ENCODE results near the gene C2CD2L.

DNA sequence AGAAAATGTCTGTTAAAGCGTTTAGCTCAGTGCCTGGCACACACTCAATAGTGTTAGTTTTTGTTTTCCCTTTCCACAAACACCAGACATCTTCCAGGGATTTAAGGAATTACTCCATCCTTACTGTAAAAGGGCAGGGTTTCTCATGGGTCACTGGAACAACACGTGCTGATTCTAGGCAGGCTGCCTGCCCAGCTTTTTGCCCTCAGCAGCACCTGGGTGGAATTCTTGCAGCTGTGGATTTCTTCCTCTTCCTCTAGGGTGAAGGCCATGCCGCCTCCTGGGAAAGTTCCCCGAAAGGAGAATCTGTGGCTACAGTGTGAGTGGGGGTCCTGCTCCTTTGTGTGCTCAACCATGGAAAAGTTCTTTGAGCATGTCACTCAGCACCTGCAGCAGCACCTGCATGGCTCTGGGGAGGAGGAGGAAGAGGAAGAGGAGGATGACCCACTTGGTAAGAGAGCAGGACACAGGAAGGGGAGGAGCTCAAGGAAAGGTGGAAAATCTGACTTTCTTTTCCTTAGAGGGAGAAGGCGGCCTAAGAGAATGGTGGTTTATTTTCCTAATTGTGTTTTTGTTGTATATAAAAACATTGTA lies 19.6 kb downstream of the C2CD2L start:
- TF ChIP-seq POLR2A (IDR thresholded peaks at IDR 0.05) (no peak), POLR2AphosphoS5 (IDR thresholded peaks at IDR 0.05) (no peak)
- TF ChIP-seq, protein P1, sequence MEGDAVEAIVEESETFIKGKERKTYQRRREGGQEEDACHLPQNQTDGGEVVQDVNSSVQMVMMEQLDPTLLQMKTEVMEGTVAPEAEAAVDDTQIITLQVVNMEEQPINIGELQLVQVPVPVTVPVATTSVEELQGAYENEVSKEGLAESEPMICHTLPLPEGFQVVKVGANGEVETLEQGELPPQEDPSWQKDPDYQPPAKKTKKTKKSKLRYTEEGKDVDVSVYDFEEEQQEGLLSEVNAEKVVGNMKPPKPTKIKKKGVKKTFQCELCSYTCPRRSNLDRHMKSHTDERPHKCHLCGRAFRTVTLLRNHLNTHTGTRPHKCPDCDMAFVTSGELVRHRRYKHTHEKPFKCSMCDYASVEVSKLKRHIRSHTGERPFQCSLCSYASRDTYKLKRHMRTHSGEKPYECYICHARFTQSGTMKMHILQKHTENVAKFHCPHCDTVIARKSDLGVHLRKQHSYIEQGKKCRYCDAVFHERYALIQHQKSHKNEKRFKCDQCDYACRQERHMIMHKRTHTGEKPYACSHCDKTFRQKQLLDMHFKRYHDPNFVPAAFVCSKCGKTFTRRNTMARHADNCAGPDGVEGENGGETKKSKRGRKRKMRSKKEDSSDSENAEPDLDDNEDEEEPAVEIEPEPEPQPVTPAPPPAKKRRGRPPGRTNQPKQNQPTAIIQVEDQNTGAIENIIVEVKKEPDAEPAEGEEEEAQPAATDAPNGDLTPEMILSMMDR (IDR thresholded peaks at IDR 0.05): no peak
